A549 treated with AZD9567 at 1 μM for 4 hours (cell line): ENCODE data around the gene CD8B2. TPM values are rescaled to one million over a fixed set of nuclear protein-coding genes. Genes with fewer than 3 reads are reported as not detected.

Experiments used
- total RNA-seq: library from RNA; stranded (reverse); fragments of 200-300 nt; extraction: Qiagen RNA extraction; gene quantifications from 5 replicates; pipeline ENCODE4 v1.2.3, GENCODE V29; 2022; ENCODE audit not compliant: insufficient read depth

The CD8B2 gene
- not detected in 5 replicates for total RNA-seq

GRCh38 chr2:106486551-106487385, at the start of gene CD8B2:
CD8B2 (plus strand) TSS chr2:106487364; CDS start chr2:106487427, 63 bp downstream.

DNA sequence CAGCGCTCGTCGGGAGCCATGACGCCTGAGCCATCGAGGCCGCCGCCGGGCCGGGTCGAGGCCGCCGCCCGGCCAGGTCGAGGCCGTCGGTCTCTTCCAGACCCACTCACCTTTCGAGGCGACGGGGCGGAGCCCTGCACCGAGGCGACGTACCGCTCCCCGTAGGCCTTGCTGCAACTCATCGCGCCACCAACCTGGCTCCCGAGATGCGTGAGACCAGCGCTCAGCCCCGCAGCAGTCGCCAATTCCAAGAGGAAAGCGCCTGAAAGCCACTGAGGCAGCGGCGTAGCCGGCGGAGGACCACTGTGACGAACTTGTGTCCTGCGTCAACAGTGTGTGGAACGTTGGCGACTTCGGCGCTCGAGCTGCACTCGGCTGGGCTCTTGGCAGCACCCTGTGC, 19.1 kb upstream of the CD8B2 start, which contains the start of gene RGPD3:
TSS of gene RGPD3 (minus strand) at position 307 of the 400 bp plus-strand sequence. CDS start at position 182, 125 bp downstream.

Other genes starting within 250 kb of the CD8B2 start
- gene RGPD3, start 19.0 kb upstream of the CD8B2 start, total RNA-seq: 0.10 to 0.43 TPM (median 0.15 TPM) in 5 replicates